Endodermal cell (in vitro differentiated cells): ENCODE results near the gene ADI1. TPM values are rescaled to one million over a fixed set of nuclear protein-coding genes. Genes with fewer than 3 reads are reported as not detected.

Experiments used
- DNase-seq: peaks from one replicate; pipeline ENCODE4 v3.0.0-alpha.2; 2017
- H3K27ac ChIP-seq: 2 replicates; pipeline ENCODE4 v1.5.1; 2013; ENCODE audit warnings: mild to moderate bottlenecking, low read depth, low read length, moderate library complexity
- H3K27me3 ChIP-seq: 2 replicates; pipeline ENCODE4 v1.6.1; 2013; ENCODE audit warnings: mild to moderate bottlenecking, low read length, moderate library complexity; ENCODE audit not compliant: insufficient read depth, control insufficient read depth, poor library complexity, severe bottlenecking
- H3K36me3 ChIP-seq: 2 replicates; pipeline ENCODE4 v1.7.0; 2013; ENCODE audit warnings: mild to moderate bottlenecking, low read length, moderate library complexity; ENCODE audit not compliant: control insufficient read depth, insufficient read depth
- H3K4me1 ChIP-seq: one replicate; pipeline ENCODE4 v1.7.0; 2013; ENCODE audit warnings: low read length; ENCODE audit not compliant: control insufficient read depth, insufficient read depth
- H3K4me3 ChIP-seq: 2 replicates; pipeline ENCODE4 v1.5.1; 2013; ENCODE audit warnings: mild to moderate bottlenecking, low read length, moderate library complexity
- H3K9ac ChIP-seq: 2 replicates; pipeline ENCODE4 v1.6.1; 2013; ENCODE audit warnings: mild to moderate bottlenecking, low read length, moderate library complexity; ENCODE audit not compliant: poor library complexity, severe bottlenecking; ENCODE audit errors: extremely low read depth
- H3K9me3 ChIP-seq: 2 replicates; pipeline ENCODE4 v1.6.1; 2013; ENCODE audit warnings: mild to moderate bottlenecking, low read length, moderate library complexity; ENCODE audit not compliant: control insufficient read depth
- H3K27ac Mint-ChIP-seq: 2 replicates; pipeline ENCODE4 v1.8.0; 2020; ENCODE audit warnings: mixed read lengths
- H3K27me3 Mint-ChIP-seq: 2 replicates; pipeline ENCODE4 v1.8.0; 2021; ENCODE audit warnings: mild to moderate bottlenecking, mixed read lengths; ENCODE audit not compliant: insufficient read depth
- H3K36me3 Mint-ChIP-seq: 2 replicates; pipeline ENCODE4 v1.8.0; 2020; ENCODE audit warnings: low read depth, mixed read lengths
- H3K4me1 Mint-ChIP-seq: 2 replicates; pipeline ENCODE4 v1.8.0; 2020; ENCODE audit warnings: mixed read lengths
- H3K4me3 Mint-ChIP-seq: 2 replicates; pipeline ENCODE4 v1.8.0; 2020; ENCODE audit warnings: mild to moderate bottlenecking, moderate library complexity, mixed read lengths
- H3K9me3 Mint-ChIP-seq: 2 replicates; pipeline ENCODE4 v1.8.0; 2020; ENCODE audit warnings: mild to moderate bottlenecking, mixed read lengths
- WGBS, 2 experiments: methylation state at CpG; one replicate each; pipeline versions ENCODE4 v1.1.5 to v1.1.7; 2013; ENCODE audit warnings: missing lambda C conversion rate in 2 of 2, mixed read lengths in 1 of 2; ENCODE audit not compliant: insufficient coverage in 1 of 2, insufficient read length in 1 of 2; 5-methylcytosine and 5-hydroxymethylcytosine counted together
- total RNA-seq, 2 donors: library from RNA; stranded (reverse); fragmentation: NEBNext Ultra II Directional in 1 of 2; extraction: Animal tissue kit (Norgen Biotek cat#: 25700) in 1 of 2; gene quantifications; 2 replicates in 1 of 2; 3 replicates in 1 of 2; pipeline ENCODE4 v1.2.1, GENCODE V29; 2021
- TF ChIP-seq, protein P1 (sequence below): fragments of 200-600 bp; sonication (generic); conservative IDR thresholded peaks from 2 replicates; pipeline ENCODE4 v1.5.0; 2021; ENCODE audit warnings: antibody characterized with exemption, mild to moderate bottlenecking

The ADI1 gene
- total RNA-seq, 2 donors from 2014 or later: 27.1 to 40.1 TPM

GRCh38 chr2:3482363-3482821 is 36.9 kb downstream of the ADI1 start:
- Mint-ChIP-seq H3K27me3 (no peaks in the 10 kb centered on the region), H3K27ac (no peak overlapping the region), H3K9me3 (peaks cover 9% of the 10 kb centered on the region), H3K4me3 (no peak overlapping the region), H3K4me1 (no peaks in the 10 kb centered on the region), H3K36me3 (peaks cover 37% of the 10 kb centered on the region)
- H3K27ac ChIP-seq: no peak overlapping the region
- TF ChIP-seq, protein P1, sequence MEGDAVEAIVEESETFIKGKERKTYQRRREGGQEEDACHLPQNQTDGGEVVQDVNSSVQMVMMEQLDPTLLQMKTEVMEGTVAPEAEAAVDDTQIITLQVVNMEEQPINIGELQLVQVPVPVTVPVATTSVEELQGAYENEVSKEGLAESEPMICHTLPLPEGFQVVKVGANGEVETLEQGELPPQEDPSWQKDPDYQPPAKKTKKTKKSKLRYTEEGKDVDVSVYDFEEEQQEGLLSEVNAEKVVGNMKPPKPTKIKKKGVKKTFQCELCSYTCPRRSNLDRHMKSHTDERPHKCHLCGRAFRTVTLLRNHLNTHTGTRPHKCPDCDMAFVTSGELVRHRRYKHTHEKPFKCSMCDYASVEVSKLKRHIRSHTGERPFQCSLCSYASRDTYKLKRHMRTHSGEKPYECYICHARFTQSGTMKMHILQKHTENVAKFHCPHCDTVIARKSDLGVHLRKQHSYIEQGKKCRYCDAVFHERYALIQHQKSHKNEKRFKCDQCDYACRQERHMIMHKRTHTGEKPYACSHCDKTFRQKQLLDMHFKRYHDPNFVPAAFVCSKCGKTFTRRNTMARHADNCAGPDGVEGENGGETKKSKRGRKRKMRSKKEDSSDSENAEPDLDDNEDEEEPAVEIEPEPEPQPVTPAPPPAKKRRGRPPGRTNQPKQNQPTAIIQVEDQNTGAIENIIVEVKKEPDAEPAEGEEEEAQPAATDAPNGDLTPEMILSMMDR: no peak
- no peak overlapping the region for H3K9ac ChIP-seq
- no peaks in the 10 kb centered on the region for H3K36me3 ChIP-seq
- no peak overlapping the region for H3K4me3 ChIP-seq
- no peaks in the 10 kb centered on the region for H3K4me1 ChIP-seq
- H3K27me3 ChIP-seq: no peaks in the 10 kb centered on the region
- no peaks in the 10 kb centered on the region for H3K9me3 ChIP-seq
- DNase-seq: no peak
- 95 to 98% methylated on average over 9 to 20 of the region's 20 CpGs for WGBS, 2 experiments

GRCh38 chr2:3481736-3482362 is 37.5 kb downstream of the ADI1 start:
- Mint-ChIP-seq H3K27me3 (no peaks in the 10 kb centered on the region), H3K36me3 (peaks cover 37% of the 10 kb centered on the region), H3K4me1 (no peaks in the 10 kb centered on the region), H3K27ac (no peak overlapping the region), H3K4me3 (no peak overlapping the region), H3K9me3 (peaks cover 6% of the 10 kb centered on the region)
- H3K4me1 ChIP-seq: no peaks in the 10 kb centered on the region
- TF ChIP-seq, protein P1: no peak
- 92 to 94% methylated on average over 19 to 20 of the region's 20 CpGs for WGBS, 2 experiments
- H3K36me3 ChIP-seq: no peaks in the 10 kb centered on the region
- no peaks in the 10 kb centered on the region for H3K9me3 ChIP-seq
- no peak overlapping the region for H3K9ac ChIP-seq
- DNase-seq: no peak
- H3K27me3 ChIP-seq: no peaks in the 10 kb centered on the region
- no peak overlapping the region for H3K27ac ChIP-seq
- H3K4me3 ChIP-seq: no peak overlapping the region

DNA sequence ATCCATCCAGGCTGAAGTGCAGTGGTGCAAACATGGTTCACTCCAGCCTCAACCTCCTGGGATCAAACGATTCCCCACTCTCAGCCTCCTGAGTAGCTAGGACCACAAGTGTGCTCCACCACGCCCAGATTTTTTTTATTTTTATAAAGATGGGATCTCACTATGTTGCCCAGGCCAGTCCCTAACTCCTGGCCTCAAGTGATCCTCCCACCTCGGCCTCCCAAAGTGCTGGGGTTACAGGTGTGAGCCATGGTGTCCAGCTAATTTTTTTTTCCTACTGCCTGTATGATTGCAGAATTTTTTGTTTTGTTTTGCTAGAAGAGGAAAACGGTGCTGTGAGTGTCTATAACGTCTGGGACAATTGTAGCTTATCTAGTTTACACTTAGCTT is 38.3 kb downstream of the ADI1 start:
- TF ChIP-seq, protein P1: no peak
- Histone ChIP-seq H3K9me3 (no peaks in the 10 kb centered on the region), H3K27me3 (no peaks in the 10 kb centered on the region), H3K36me3 (no peaks in the 10 kb centered on the region), H3K4me1 (no peaks in the 10 kb centered on the region), H3K27ac (no peak overlapping the region), H3K9ac (no peak overlapping the region), H3K4me3 (no peak overlapping the region)
- 91 to 95% methylated on average over 3 of the region's 5 CpGs for WGBS, 2 experiments
- Mint-ChIP-seq H3K27me3 (no peaks in the 10 kb centered on the region), H3K27ac (no peak overlapping the region), H3K4me3 (no peak overlapping the region), H3K4me1 (no peaks in the 10 kb centered on the region), H3K9me3 (peaks cover 6% of the 10 kb centered on the region), H3K36me3 (peaks cover 37% of the 10 kb centered on the region)
- no peak for DNase-seq
